Cardiac septum (tissue), 1 donor: Measurements from ENCODE around the gene CFAP52. TPM values are rescaled to one million over a fixed set of nuclear protein-coding genes. Genes with fewer than 3 reads are reported as not detected.
"Not testable (repeated sequence)": the region's sequence is repeated elsewhere in the genome, so short reads cannot be mapped to it uniquely, and the experiment has no call there.

Experiments
- DNase-seq: peaks from one replicate; pipeline ENCODE4 v3.0.0-alpha.2; 2020; ENCODE audit warnings: low spot score
- intact Hi-C: fragments of 100-400 bp; cut with DNase I; formaldehyde crosslinking; loops from one replicate; pipeline ENCODE4 v1.14.0; 2022
- total RNA-seq: library from RNA; stranded (reverse); fragmentation: NEBNext Ultra II Directional; extraction: Animal tissue kit (Norgen Biotek cat#: 25700); gene quantifications from one replicate; pipeline ENCODE4 v1.2.1, GENCODE V29; 2021
- donor health status: DM: no; HTN: no; CAD: no.

CFAP52 gene
- total RNA-seq, 1 donor from 2014 or later, result not detected

- DNase-seq, result no peak
- intact Hi-C loops, result no loop called here
These were observed 8.4 kb upstream of the CFAP52 start for GRCh38 chr17:9568004-9568403.

GRCh38 chr17:9568957-9569588, 7.4 kb upstream of the CFAP52 start:
- intact Hi-C loops, result no loop called here
- DNase-seq, result no peak

GRCh38 chr17:9571201-9571600, 5.2 kb upstream of the CFAP52 start:
- DNase-seq, result no peak
- intact Hi-C loops, result loop anchor here (10.0 kb wide), 1 partner anchor 194 kb away; no protein-coding TSS in a partner anchor

- intact Hi-C loops, result loop anchor here (10.0 kb wide), 1 partner anchor 189 kb away; no protein-coding TSS in a partner anchor
- DNase-seq, result peak; percentile 95
These were observed 901 bp upstream of the CFAP52 start, which contains the start of gene STX8 for GRCh38 chr17:9575381-9576101. STX8 (minus strand) TSS chr17:9575820; CDS start chr17:9575808, 12 bp downstream.

GRCh38 chr17:9577373-9577709, 899 bp downstream of the CFAP52 start:
- intact Hi-C loops, result loop anchor here (10.0 kb wide), 1 partner anchor 187 kb away; no protein-coding TSS in a partner anchor
- no peak for DNase-seq

GRCh38 chr17:9587969-9588656, 11.7 kb downstream of the CFAP52 start:
- intact Hi-C loops, result no loop called here
- DNase-seq, result no peak

- no peak for DNase-seq
- intact Hi-C loops, result no loop called here
These were observed 17.6 kb downstream of the CFAP52 start for GRCh38 chr17:9594065-9594464.

- DNase-seq, intact Hi-C loops: not testable (repeated sequence)
These were observed 21.2 kb downstream of the CFAP52 start for GRCh38 chr17:9597638-9598037.

- DNase-seq, result no peak
- intact Hi-C loops, result no loop called here
These were observed 22.2 kb downstream of the CFAP52 start for GRCh38 chr17:9598661-9599060.

GRCh38 chr17:9604583-9604982, 28.1 kb downstream of the CFAP52 start:
- DNase-seq, intact Hi-C loops: not testable (repeated sequence)

GRCh38 chr17:9606453-9606852, 30.0 kb downstream of the CFAP52 start:
- no peak for DNase-seq
- intact Hi-C loops, result no loop called here

- intact Hi-C loops, DNase-seq: not testable (repeated sequence)
These were observed 30.6 kb downstream of the CFAP52 start for GRCh38 chr17:9607058-9607457.

- no peak for DNase-seq
- intact Hi-C loops, result no loop called here
These were observed 35.1 kb downstream of the CFAP52 start for GRCh38 chr17:9611557-9611956.

GRCh38 chr17:9612006-9612405, 35.6 kb downstream of the CFAP52 start:
- intact Hi-C loops, result no loop called here
- DNase-seq, result no peak

GRCh38 chr17:9615486-9615885, 39.0 kb downstream of the CFAP52 start:
- intact Hi-C loops, result no loop called here
- no peak for DNase-seq

- intact Hi-C loops, result no loop called here
These were observed 46.5 kb downstream of the CFAP52 start for GRCh38 chr17:9622961-9623360.

GRCh38 chr17:9628509-9628908, 52.1 kb downstream of the CFAP52 start:
- DNase-seq, result no peak
- intact Hi-C loops, result no loop called here

More at GRCh38 chr17:9622961-9623360, 46.5 kb downstream of the CFAP52 start:
- no peak for DNase-seq

GRCh38 chr17:9632741-9633140, 56.3 kb downstream of the CFAP52 start:
- no peak for DNase-seq
- intact Hi-C loops, result no loop called here

GRCh38 chr17:9635340-9635739, 58.9 kb downstream of the CFAP52 start:
- DNase-seq, result no peak
- intact Hi-C loops, result no loop called here

- no peak for DNase-seq
- intact Hi-C loops, result no loop called here
These were observed 60.1 kb downstream of the CFAP52 start for GRCh38 chr17:9636501-9636900.
